HEK293 (cell line): ENCODE data around the gene UQCC3.

ENCODE experiments used
- GLI2 ChIP-seq: fragments of 450-650 bp; formaldehyde crosslinking; IDR thresholded peaks from 2 replicates; pipeline ENCODE4; 2017; ENCODE audit warnings: missing biosample characterization, missing genetic modification characterization, low read depth, borderline replicate concordance
- GLIS1 ChIP-seq: fragments of 450-650 bp; formaldehyde crosslinking; IDR thresholded peaks from 2 replicates; pipeline ENCODE4 v1.5.1; 2016; ENCODE audit warnings: missing biosample characterization, missing genetic modification characterization
- IKZF3 ChIP-seq: fragments of 450-650 bp; IDR thresholded peaks from 2 replicates; pipeline ENCODE4 v1.5.0; 2018; ENCODE audit warnings: missing biosample characterization, mild to moderate bottlenecking, missing genetic modification characterization, moderate library complexity
- KLF1 ChIP-seq: fragments of 450-650 bp; formaldehyde crosslinking; IDR thresholded peaks from 2 replicates; pipeline ENCODE4 v1.5.1; 2016; ENCODE audit warnings: missing biosample characterization, missing genetic modification characterization
- PRDM10 ChIP-seq: fragments of 450-650 bp; formaldehyde crosslinking; IDR thresholded peaks from 2 replicates; pipeline ENCODE4 v1.5.1; 2016; ENCODE audit warnings: missing biosample characterization, missing genetic modification characterization
- REST ChIP-seq: fragments of 450-650 bp; formaldehyde crosslinking; IDR thresholded peaks from 2 replicates; pipeline ENCODE4 v1.5.1; 2016; ENCODE audit warnings: missing biosample characterization, missing genetic modification characterization
- TCF7L2 ChIP-seq: IDR thresholded peaks from 2 replicates; pipeline ENCODE4 v1.6.1; 2011; ENCODE audit warnings: low read depth, mild to moderate bottlenecking, inconsistent platforms, low read length, moderate library complexity, borderline replicate concordance
- TRIM28 ChIP-seq: IDR thresholded peaks from 2 replicates; pipeline ENCODE4 v1.6.1; 2011; ENCODE audit warnings: low read length, control low read depth, borderline replicate concordance
- ZBTB11 ChIP-seq: fragments of 450-650 bp; formaldehyde crosslinking; conservative IDR thresholded peaks from 2 replicates; pipeline ENCODE4 v1.5.1; 2016; ENCODE audit warnings: low read depth, missing biosample characterization, missing genetic modification characterization
- ZFHX2 ChIP-seq: fragments of 450-650 bp; formaldehyde crosslinking; conservative IDR thresholded peaks from 2 replicates; pipeline ENCODE4 v1.5.1; 2016; ENCODE audit warnings: missing biosample characterization, missing genetic modification characterization
- ZNF175 ChIP-seq: fragments of 450-650 bp; formaldehyde crosslinking; IDR thresholded peaks from 2 replicates; pipeline ENCODE4 v1.5.1; 2016; ENCODE audit warnings: missing biosample characterization, missing genetic modification characterization
- ZNF24 ChIP-seq: fragments of 450-650 bp; formaldehyde crosslinking; IDR thresholded peaks from 2 replicates; pipeline ENCODE4 v1.5.1; 2016; ENCODE audit warnings: missing biosample characterization, missing genetic modification characterization
- ZNF416 ChIP-seq: fragments of 450-650 bp; formaldehyde crosslinking; IDR thresholded peaks from 2 replicates; pipeline ENCODE4 v1.5.1; 2016; ENCODE audit warnings: missing biosample characterization, missing genetic modification characterization
- ZNF518A ChIP-seq: fragments of 450-650 bp; formaldehyde crosslinking; conservative IDR thresholded peaks from 2 replicates; pipeline ENCODE4 v1.5.1; 2016; ENCODE audit warnings: low read depth, missing biosample characterization, missing genetic modification characterization
- ZNF600 ChIP-seq: fragments of 450-650 bp; formaldehyde crosslinking; IDR thresholded peaks from 2 replicates; pipeline ENCODE4 v1.5.1; 2016; ENCODE audit warnings: missing biosample characterization, missing genetic modification characterization
- ZNF639 ChIP-seq: fragments of 450-650 bp; formaldehyde crosslinking; IDR thresholded peaks from 2 replicates; pipeline ENCODE4 v1.5.1; 2016; ENCODE audit warnings: missing biosample characterization, missing genetic modification characterization
- ZNF692 ChIP-seq: fragments of 450-650 bp; formaldehyde crosslinking; IDR thresholded peaks from 2 replicates; pipeline ENCODE4 v1.5.1; 2016; ENCODE audit warnings: missing biosample characterization, missing genetic modification characterization
- ZNF830 ChIP-seq: fragments of 450-650 bp; IDR thresholded peaks from 2 replicates; pipeline ENCODE4 v1.5.0; 2018; ENCODE audit warnings: missing biosample characterization, missing genetic modification characterization, low read depth, mild to moderate bottlenecking, moderate library complexity

UQCC3 gene

GRCh38 chr11:62678770-62679696 lies 7.6 kb downstream of the UQCC3 start, which contains the start of gene UBXN1 (continued):
- TF ChIP-seq ZNF518A (tag by site-specific recombination): peak; percentile 85
- TF ChIP-seq ZFHX2 (tag by site-specific recombination): peak; percentile 94
- peak; percentile 67; the same call in 1 of the 2 replicates for TF ChIP-seq TRIM28
- peak; percentile 20; the same call in 1 of the 2 replicates for TF ChIP-seq GLIS1 (tag by site-specific recombination)
- no peak for TF ChIP-seq ZNF830 (tag by site-specific recombination)
- peak; percentile 19; the same call in 1 of the 2 replicates for TF ChIP-seq KLF1 (tag by site-specific recombination)
- TF ChIP-seq REST: no peak
- TF ChIP-seq ZNF639 (tag by site-specific recombination): peak; percentile 59; the same call in 1 of the 2 replicates
- peak; percentile 62 for TF ChIP-seq IKZF3
- peak; percentile 56 for TF ChIP-seq PRDM10
- TF ChIP-seq ZBTB11 (tag by site-specific recombination): peak; percentile 94
- TF ChIP-seq ZNF416 (tag by site-specific recombination): no peak
- peak; percentile 58; the same call in 1 of the 2 replicates for TF ChIP-seq ZNF24
- TF ChIP-seq ZNF175: no peak
- peak; percentile 55; the same call in 1 of the 2 replicates for TF ChIP-seq ZNF692 (tag by site-specific recombination)
- TF ChIP-seq GLI2 (tag by site-specific recombination): no peak
- peak; percentile 88 for TF ChIP-seq ZNF600 (tag by site-specific recombination)
- no peak for TF ChIP-seq TCF7L2
